HG03521 (cell line): Measurements from ENCODE around the gene PLEKHO2.

Experiments used
- ATAC-seq: cut with Tn5 transposase; IDR thresholded peaks from one replicate; pipeline ENCODE4 v1.9.1; 2021; ENCODE audit warnings: mild to moderate bottlenecking, moderate library complexity; ENCODE audit not compliant: unreplicated experiment

PLEKHO2 gene

DNA sequence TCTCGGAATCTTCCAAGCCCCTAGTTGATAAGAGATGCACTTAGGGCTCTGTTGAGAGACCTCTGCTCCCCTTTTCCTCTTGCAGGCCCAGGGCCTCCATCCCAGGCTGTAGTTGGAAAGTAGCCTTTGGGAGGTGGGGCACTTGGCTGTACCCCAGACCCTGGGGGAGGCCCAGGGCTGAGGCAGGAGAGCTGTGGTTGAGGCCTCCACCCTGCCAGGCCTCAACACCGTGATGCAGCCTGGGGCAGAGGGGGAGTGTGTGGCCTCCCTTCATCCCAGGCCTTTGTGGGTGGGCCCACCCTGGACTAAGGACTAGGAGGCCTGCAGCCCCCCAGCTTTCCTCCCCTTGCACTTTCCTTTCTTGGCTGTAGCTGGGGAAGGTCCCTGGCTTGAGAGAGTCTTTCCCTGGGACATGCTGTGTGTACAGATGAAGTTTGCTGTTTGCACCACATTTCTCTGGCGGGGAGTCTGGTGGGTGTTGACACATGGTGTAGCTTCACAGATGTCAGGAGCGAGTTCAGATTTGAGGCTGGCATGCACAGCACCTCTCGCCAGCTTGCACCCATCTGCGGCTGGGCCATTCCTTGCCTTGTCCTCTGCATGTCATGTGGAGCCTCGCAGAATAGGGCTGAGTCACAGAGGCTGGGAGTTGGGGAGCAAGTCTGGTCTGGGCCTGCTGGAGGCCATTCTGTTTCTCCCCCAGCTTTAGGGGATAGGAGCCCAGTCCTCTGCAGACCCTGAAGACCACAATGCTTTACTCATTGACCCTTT, 13.7 kb downstream of the PLEKHO2 start:
- ATAC-seq: no peak

DNA sequence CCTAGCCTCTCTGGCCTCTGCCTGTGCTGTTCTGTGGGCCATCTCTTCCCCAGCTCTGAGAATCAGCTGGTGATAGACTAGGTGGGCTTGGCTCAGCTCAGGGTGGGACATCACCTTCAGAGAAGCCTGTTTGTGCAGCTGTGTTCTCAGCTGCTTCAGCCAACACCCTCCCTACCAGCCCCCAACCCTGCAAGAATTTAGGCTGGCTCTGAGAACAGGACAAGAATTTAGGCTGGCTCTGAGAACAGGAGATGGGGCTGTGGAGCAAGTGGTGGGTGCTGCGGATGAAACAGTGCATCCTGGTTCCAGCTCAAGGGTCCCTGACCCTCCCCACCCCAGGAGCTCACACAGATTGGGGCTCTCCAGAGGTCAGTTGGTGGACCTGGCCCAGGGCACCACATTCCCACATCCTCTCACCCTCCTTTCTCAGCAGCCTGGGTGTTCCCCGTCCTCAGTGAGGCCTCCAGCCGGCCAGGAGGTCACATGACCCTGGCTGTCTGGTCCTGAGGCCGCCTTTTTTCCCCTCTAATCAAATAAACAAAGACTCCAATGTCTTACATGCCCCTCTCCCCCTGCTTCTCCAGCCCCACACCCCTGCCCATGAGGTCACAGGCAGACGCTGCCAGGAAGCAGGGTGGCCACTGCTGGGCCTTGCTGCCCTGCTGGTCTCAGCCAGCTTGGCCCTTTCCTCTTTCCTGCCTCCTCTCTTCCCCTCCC, 14.9 kb downstream of the PLEKHO2 start:
- no peak for ATAC-seq

DNA sequence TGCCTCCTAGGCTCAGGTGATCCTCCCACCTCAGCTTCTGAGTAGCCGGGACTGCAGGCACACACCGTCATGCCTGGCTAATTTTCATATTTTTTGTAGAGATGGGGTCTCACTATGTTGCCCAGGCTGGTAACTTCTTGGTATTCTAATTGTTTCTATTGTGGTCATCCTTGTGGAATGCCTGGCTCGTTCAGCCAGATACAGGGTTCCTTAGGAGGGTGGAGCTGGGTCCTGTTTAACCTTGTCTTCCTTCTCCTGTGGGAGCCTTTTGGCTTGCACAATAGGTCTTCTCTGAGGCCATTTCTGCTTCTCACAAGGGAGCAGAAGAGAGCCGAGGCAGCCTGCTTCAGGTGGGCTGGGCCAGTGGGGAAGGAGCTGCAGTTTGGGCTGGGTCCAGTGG, 15.7 kb downstream of the PLEKHO2 start:
- ATAC-seq: no peak

DNA sequence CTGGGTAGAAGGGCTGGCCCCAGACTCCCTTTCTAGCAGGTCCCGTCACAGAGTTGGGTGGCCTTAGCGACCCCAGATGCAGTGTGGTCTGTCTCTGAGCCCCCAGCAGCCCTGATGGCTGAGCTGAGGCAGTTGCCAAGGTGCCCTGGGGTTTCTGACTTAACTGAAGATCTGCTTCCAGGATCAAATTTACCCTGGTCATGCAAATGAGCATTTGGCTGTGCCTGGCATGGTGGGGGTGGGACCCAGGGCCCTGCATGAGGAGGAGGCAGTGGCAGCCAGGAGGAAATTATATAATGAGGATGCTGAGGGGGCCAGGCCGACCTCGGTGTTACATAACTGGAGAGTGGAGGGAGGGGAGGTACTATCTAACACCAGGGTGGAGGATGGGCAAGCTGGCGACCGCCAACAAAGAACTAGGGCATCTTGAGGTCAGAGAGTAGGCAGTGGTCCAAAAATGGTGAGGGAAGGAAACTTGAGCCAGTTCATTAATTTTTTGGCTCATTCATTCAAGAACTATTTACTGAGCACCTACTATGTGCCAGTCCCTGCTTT, 16.4 kb downstream of the PLEKHO2 start:
- no peak for ATAC-seq

DNA sequence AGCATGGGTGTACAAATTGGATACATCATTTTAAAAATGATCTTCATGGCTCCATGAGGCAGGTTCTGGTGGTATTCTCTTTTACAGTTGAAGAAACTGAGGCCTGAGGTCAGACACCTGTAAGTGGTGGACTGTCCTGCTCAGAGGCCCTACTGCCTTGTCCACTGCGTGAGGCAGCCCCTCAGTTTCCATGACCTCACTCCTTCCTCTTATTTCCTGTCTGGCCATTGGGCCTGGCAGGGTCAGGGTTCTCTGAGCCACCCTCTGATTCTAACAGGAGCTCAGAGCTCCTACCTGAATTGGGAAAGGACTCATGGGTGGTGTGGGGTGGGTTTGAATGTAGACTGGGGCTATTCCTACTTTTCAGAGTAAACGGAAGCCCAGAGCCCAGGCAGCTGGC, 17.5 kb downstream of the PLEKHO2 start:
- no peak for ATAC-seq

DNA sequence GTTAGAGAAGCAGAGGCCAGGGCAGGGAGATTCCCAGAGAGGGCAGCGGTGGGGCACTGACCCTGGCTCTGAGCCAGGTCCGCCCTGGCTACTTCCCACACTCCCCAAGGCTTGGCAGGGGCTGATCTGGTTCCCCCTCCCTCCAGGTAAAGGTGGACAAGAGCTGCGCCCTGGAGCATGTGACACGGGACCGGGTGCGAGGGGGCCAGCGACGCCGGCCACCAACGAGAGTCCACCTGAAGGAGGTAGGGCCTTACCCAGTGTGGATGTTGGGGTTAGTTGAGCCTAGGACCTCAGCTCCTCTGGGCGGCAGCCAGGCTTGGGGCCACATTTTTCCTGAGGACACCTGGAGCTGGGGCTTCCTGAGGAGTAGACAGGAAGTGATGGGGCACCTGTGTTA, 19.6 kb downstream of the PLEKHO2 start:
- ATAC-seq: no peak

- no peak for ATAC-seq
These were observed 20.2 kb downstream of the PLEKHO2 start for GRCh38 chr15:64861960-64862359.

GRCh38 chr15:64862408-64862807, 20.7 kb downstream of the PLEKHO2 start:
- ATAC-seq: no peak

- ATAC-seq: no peak
These were observed 22.4 kb downstream of the PLEKHO2 start for GRCh38 chr15:64864068-64864467.

- no peak for ATAC-seq
These were observed 23.6 kb downstream of the PLEKHO2 start for GRCh38 chr15:64865126-64865997.

DNA sequence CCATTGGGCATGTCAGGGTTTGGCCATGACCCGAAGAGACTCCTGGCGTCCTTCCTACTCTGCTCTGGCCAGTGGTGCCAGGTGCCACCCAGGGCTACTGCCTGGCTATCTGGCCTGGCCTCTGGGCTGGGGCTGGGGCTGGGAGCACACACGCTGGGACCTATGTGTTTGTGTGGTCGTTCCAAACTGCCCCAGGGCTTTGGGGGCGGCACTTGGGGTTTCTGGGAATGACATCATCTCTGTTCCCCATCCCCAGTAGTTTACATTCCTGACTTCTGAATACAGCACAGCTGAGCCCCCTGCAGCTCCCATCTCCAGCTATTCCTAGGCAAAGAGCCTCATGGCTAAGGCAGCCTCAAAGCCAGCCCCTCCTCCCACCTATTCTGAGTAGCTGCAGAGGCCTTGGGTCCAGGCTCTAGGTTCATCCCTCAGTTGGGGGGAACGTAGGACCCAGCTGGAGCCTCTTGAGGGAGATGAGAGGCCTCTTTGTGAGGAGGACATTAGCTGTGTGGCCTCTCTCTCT, 24.3 kb downstream of the PLEKHO2 start:
- ATAC-seq: no peak

DNA sequence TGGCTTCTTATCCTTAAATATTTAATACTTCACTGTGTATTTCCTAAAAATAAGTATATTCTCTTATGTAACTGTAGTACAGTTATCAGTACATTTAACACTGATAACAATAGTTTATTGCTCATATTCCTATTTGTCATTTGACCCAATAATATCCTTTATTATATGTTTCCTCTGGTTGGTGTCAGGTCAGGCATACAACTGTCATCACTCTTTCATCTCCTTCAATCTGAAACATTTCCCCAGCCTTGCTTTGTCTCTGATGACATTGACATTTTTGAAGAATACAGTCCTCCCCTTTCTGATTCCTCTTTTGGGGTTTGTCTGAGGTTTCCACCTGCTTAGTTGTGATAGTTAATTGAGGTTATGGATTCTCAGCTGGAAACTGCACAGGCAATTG, 27.8 kb downstream of the PLEKHO2 start:
- no peak for ATAC-seq

- ATAC-seq: no peak
These were observed 28.6 kb downstream of the PLEKHO2 start for GRCh38 chr15:64870353-64870752.

GRCh38 chr15:64875641-64876223, 34.0 kb downstream of the PLEKHO2 start:
- no peak for ATAC-seq

- ATAC-seq: no peak
These were observed 35.7 kb downstream of the PLEKHO2 start for GRCh38 chr15:64877435-64877834.

GRCh38 chr15:64878705-64879104, 37.0 kb downstream of the PLEKHO2 start:
- no peak for ATAC-seq

DNA sequence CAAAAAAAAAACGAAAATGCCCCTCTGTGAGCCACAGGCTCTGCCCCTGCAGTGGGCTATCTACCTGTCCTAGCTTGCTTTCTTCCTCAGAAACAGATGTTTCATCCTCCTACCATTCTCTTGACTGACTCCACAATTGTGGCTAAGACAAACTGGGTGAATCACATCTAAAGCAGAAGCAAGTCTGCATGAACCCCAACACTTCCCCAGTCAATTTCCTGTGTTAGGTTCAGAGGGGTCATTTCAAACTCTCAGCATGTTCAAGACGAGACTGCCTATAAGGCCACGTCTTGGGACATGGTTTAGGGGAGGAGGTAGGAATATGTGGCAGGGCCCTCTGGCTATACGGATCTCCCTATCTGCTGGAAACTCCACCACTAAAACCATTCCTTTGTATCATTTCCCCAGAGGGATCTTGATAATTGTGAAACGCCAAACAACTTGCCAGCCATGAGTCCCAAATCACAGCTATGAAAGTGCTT, 41.4 kb downstream of the PLEKHO2 start:
- no peak for ATAC-seq

- peak; percentile 30 for ATAC-seq
These were observed 42.3 kb downstream of the PLEKHO2 start for GRCh38 chr15:64883997-64884511.

DNA sequence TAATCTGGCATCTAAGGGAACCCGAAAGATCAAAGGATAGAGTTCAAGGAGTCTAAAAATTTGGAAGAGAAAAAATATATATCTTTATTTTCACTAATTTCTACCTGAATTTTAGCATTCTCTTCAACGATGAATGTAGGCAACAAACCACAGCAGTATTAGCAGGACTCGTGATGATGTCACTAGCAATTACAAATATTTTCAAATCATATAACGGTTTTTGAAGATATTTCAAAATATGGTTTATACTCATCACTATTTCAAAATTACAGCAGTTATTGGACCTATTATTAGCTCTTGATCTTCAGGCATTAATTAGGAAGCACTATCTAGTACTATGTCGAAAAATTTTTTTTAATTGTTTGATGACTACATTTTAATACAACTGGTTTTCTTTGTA, 43.0 kb downstream of the PLEKHO2 start:
- no peak for ATAC-seq

DNA sequence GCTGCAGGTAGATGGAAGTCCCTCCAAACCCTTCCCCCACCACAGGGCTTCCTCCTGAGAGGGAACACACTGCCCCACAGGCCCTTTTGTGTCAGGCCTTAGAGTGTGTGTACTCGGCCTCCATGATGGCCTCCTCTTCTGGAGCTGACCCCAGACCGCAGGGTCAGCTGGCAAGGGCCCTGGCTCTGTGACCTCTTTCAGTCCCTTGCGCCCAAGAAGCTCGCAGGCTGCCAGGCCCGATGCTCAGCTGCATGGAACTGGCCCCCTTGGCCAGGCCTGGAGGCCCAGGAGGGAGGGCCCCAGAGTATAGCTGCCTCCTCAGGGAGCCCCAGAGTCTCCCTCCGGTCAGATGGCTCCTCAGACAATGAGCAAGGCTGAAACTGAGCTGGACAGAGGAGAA, 46.6 kb downstream of the PLEKHO2 start:
- no peak for ATAC-seq
